HG02938 (cell line): ENCODE results near the gene ACSF3.

Source experiments
- ATAC-seq: cut with Tn5 transposase; IDR thresholded peaks from one replicate; pipeline ENCODE4 v1.9.1; 2021; ENCODE audit warnings: mild to moderate bottlenecking, moderate library complexity; ENCODE audit not compliant: unreplicated experiment

The ACSF3 gene

GRCh38 chr16:89093602-89094251 is at the start of gene ACSF3:
TSS of gene ACSF3 (plus strand) at chr16:89093852. CDS start at chr16:89100682, 6,830 bp downstream.
- ATAC-seq, result no peak

DNA sequence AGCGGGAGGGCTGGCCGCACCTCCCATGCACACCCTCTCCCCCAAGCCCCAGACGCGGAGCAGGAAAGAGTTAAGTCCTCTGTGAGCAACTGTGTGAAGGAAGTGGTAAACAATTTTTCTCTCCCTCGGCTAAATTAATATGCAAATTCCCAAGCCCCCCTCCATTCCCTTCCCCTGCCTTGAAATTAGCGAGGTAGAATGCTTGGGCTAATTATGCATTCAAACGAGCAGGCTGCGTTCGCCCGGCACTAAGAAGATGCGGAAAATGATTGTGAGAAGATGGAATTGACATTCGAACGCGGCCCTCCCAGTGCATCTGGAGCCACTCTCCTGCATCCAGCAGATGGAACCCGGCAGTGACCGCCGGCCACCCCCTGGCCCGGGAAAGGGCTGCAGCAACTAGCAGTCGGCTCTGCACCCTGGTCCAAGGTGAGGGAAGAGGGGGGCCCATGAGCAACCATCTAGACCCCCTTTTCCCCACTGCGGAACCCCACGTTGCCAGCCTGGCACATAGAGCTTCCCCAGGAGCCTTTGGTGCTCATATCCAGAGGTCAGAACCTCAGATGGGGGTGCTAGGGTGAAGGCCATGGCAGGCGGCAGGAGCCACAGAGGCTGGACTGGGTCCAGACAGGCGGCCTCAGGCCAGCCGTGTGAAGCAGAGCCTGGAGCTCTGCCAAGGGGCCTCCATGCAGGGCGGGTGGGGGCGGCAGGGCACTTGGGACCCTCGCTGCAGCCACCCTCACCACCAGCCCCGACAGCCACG is 49.1 kb upstream of the ACSF3 start:
- ATAC-seq, result no peak

DNA sequence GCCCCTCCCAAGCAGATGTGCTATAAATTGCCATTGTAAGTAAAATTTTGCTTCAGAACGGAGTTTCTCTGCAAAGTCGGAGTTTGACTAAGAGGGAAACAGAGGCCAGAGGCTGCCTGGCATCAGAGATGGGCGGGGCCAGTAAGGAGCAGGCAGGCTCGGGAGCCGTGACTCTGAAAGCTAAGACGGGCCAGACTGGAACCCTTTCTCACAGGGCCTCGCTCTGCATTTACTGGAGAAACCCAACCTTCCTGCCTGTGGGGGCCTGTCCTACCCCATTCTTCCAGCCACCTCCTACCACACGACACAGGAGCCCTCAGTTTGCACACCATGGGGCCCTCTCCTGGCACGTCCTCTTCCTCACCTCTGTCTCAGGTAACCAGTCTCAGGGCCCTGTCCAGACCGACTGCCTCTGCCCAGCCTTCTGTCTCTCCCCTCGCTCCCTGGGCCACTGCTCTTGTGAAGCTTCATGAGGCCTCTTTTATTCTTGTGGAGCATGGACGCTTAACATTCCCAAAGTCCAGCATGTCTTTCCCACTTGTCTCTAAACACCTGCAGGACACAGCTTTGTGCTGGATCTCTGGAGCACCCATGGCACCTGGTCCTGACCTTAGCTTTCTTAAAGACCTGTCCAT is 48.4 kb upstream of the ACSF3 start:
- no peak for ATAC-seq

- no peak for ATAC-seq
Measured at GRCh38 chr16:89045881-89046280, 47.8 kb upstream of the ACSF3 start.

- no peak for ATAC-seq
Measured at GRCh38 chr16:89046491-89046890, 47.2 kb upstream of the ACSF3 start.

DNA sequence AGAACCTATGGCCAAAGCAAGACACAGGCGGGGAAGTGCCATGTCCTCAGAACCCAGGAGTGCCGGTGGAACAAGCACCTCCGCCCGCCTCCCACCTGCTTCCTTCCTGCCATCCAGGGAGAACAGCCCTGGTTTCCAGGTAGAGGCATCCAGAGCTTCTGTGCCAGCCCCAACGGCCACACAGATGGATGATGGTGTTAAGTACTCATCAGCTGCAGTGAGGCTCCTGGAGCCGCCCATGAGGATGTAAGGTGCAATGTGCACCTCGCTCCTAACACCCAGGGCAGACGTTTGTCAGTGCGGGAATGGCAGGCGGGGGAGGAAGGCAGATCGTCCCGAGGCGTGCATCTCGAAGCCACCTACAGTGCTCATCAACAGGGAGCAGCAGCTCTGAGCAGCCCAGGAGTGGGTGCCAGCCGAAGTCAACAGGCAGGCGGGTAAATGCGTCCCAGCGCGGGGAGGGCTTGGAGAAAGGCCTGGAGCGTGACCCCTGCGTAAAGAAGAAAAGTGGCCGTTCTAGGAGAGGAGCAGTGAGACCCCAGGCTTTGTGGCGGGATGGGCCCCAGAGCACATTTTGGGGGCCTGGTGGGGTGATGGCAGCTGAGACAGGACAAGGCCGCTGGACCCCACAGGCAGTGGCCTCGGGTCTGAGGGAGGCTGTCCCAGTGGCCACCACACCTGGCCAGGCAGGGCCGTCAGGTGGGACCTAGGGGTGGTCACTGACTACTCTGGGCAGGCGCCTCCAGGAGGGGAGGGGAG is 46.1 kb upstream of the ACSF3 start:
- ATAC-seq, result no peak

DNA sequence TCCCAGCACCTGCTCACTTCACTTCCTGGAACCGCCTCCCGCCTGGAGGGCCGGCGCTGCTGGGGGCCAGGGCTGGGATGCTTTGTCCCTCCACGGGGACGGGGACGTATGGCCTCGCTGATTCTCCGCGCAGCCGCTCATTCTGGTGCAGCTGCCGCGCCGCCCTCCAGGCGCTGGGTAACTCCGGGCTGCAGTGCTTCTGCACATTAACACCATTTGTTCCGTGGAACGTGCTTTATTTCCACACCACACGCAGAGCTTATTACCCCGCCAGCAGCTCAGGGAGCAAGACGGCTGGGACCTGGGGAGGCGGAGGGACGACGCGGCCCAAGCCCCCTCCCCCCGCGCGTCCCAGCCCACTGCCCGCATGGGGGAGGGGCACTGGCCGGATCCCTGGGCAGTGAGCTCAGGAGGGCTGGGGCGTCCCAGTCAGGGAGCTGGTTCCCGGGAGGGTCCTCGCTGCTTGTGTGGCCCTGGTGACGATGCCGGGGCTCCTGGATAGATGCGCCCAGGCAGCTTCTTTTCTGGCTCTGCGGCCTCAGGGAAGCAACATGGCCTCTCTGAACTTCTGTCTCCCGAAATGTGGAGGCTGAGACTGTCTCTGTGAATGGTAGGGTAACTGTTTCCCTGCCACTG is 45.4 kb upstream of the ACSF3 start:
- ATAC-seq, result no peak

DNA sequence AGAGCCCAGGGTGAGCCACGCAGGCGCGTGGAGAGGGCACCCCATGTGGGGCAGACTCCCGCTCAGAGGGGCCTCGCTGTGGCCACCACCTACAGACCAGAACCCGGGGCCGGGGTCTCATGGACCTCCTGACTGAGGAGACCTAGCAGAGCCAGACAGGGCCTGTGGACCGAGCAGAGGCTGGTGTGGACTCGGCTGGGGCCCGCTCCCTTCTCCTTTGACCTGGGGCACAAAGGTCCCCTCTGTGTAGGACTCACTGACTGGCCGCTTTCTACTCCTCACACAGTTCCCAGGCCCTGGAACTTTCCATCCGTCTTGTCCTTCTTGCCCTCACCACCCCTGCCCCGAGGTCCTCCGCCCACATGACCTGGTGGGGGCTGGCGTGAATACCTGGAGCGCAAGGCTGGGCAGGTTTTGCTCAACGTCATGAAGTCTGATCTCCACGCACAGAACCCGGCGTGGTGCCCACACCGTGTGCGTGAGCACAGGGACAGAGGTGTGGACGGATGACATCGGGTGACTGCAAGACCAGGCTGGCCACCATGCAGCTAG is 44.7 kb upstream of the ACSF3 start:
- ATAC-seq, result no peak

- no peak for ATAC-seq
Measured at GRCh38 chr16:89049484-89050118, 44.1 kb upstream of the ACSF3 start.

DNA sequence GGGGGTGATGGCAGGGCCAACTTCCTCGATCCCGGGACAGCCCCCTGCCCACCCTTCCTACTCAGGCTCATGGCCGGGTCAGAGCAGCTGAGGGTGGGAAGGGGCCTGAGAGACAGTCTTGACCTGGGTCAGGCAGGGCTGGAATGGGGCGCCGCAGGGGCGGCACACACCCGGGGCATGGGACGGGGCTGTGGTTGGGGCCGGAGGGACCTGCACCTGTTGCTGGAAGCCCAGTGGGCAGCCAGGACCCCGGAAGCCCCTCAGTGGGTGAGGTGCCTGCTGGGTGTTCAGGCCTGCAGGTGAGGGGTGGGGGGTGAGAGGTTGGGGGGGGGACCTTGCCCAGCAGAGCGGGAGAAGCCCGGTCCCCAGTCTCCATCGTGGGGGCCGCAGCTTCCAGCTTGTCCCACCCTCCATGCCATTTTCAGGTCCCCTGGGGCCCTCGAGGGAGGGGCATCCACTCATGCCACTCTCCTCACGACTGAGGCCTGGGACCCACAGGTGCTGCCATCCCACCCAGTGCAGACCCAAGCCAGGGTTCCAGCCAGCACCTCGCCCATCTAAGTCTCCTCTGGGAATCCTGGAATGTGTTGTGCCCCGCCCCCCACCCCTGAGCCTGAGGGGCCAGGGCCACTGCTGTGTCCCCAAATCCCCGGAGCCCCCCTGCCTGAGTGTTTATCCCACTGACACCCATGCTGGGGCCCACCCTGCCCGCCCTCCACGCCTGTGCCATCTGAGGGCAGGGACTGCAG is 43.4 kb upstream of the ACSF3 start:
- no peak for ATAC-seq

- no peak for ATAC-seq
Measured at GRCh38 chr16:89050868-89051311, 42.8 kb upstream of the ACSF3 start.

- ATAC-seq, result no peak
Measured at GRCh38 chr16:89051521-89052166, 42.0 kb upstream of the ACSF3 start.

DNA sequence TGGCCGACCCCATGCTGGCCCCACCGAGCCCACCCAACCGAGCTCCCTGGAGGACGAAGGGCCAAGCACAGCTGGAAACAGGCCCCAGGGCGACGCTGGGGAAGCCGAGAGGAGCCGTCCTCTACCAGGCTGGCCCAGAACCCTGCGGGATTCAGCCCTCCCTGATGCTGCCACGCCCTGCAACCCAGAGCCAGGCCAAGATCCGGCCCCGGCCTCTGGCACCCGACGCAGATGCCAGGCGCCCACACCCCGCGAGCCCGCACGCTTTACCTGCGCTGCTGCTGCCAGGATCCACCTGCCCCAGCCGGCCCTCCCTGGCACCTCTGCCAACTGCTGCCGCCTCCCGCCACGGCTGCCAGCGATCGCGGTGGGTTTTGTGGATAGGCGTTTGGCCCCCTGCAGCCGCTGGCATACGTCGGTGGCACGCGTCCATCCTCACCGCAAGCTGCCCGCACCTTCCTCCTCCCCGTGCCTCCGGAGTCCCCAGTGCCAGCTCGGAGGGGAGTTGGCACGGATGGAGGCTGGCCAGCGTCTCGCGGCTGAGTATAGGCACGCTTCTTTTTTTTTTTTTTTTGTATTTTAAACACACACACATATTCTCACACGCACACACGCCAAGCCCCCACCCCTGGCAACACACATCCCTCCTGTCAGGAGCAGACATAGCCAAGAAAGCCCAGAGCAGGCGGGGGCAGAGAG is 41.3 kb upstream of the ACSF3 start:
- ATAC-seq, result no peak

- no peak for ATAC-seq
Measured at GRCh38 chr16:89052890-89053724, 40.5 kb upstream of the ACSF3 start.

- no peak for ATAC-seq
Measured at GRCh38 chr16:89053725-89054029, 40.0 kb upstream of the ACSF3 start.

- ATAC-seq, result no peak
Measured at GRCh38 chr16:89054261-89054661, 39.4 kb upstream of the ACSF3 start.

- ATAC-seq, result no peak
Measured at GRCh38 chr16:89054714-89055113, 38.9 kb upstream of the ACSF3 start.

GRCh38 chr16:89055313-89055712 is 38.3 kb upstream of the ACSF3 start:
- no peak for ATAC-seq
